Karpas-422 (cell line): ENCODE data around the gene PRR5. TPM values are rescaled to one million over a fixed set of nuclear protein-coding genes. Genes with fewer than 3 reads are reported as not detected.

Experiments
- DNase-seq: peaks from one replicate; pipeline ENCODE4 v3.0.0-alpha.2; 2015
- H2AFZ ChIP-seq: fragments of 200-600 bp; sonication (generic); 2 replicates; pipeline ENCODE4 v1.6.1; 2014; ENCODE audit warnings: antibody characterized with exemption, low read length, mixed read lengths
- H3K27ac ChIP-seq: fragments of 200-600 bp; sonication (generic); 2 replicates; pipeline ENCODE4 v1.5.1; 2014; ENCODE audit warnings: mild to moderate bottlenecking, low read length, moderate library complexity
- H3K27me3 ChIP-seq: fragments of 200-600 bp; sonication (generic); 2 replicates; pipeline ENCODE4 v1.6.1; 2014; ENCODE audit warnings: low read length, mixed read lengths
- H3K36me3 ChIP-seq: fragments of 200-600 bp; sonication (generic); 2 replicates; pipeline ENCODE4 v1.6.1; 2014; ENCODE audit warnings: low read length, mixed read lengths; ENCODE audit not compliant: insufficient read depth
- H3K4me1 ChIP-seq: fragments of 200-600 bp; sonication (generic); 2 replicates; pipeline ENCODE4 v1.6.1; 2014; ENCODE audit warnings: mild to moderate bottlenecking, low read length, mixed read lengths
- H3K4me2 ChIP-seq: fragments of 200-600 bp; sonication (generic); 2 replicates; pipeline ENCODE4 v1.6.1; 2014; ENCODE audit warnings: low read length, low read depth, mild to moderate bottlenecking; ENCODE audit not compliant: poor library complexity, severe bottlenecking
- H3K4me3 ChIP-seq: fragments of 200-600 bp; sonication (generic); 2 replicates; pipeline ENCODE4 v1.5.1; 2014; ENCODE audit warnings: mild to moderate bottlenecking, antibody characterized with exemption, low read length, mixed read lengths
- H3K79me2 ChIP-seq: fragments of 200-600 bp; sonication (generic); 2 replicates; pipeline ENCODE4 v1.6.1; 2014; ENCODE audit warnings: mild to moderate bottlenecking, low read length, mixed read lengths
- H3K9ac ChIP-seq: fragments of 200-600 bp; sonication (generic); 2 replicates; pipeline ENCODE4 v1.6.0; 2014; ENCODE audit warnings: low read length
- H3K9me2 ChIP-seq: fragments of 200-600 bp; sonication (generic), shearing (Covaris generic); replicated peaks from 2 replicates; pipeline ENCODE4 v1.6.0; 2014; ENCODE audit warnings: mild to moderate bottlenecking, low read length, moderate library complexity; ENCODE audit not compliant: insufficient read depth
- H3K9me3 ChIP-seq: fragments of 300-700, 200-600 bp; sonication (generic); 2 replicates; pipeline ENCODE4 v1.6.1; 2014; ENCODE audit warnings: low read length, mixed read lengths
- H4K20me1 ChIP-seq: fragments of 200-600 bp; sonication (generic); 2 replicates; pipeline ENCODE4 v1.6.1; 2014; ENCODE audit warnings: mild to moderate bottlenecking, antibody characterized with exemption, low read length, low read depth; ENCODE audit not compliant: insufficient read depth
- total RNA-seq: library from RNA; depleted of rRNA; stranded (reverse); fragments of >200 nt; shearing (Covaris generic); gene quantifications from 2 replicates; pipeline ENCODE4 v1.2.3, GENCODE V29; 2014; ENCODE audit warnings: low replicate concordance

The PRR5 gene
- total RNA-seq, 1 experiment from 2014 or later, result not detected

GRCh38 chr22:44759430-44760310, 57.7 kb downstream of the PRR5 start:
- Histone ChIP-seq H3K79me2 (no peaks in the 10 kb centered on the region), H3K4me3 (no peak overlapping the region)

GRCh38 chr22:44760476-44760875, 58.5 kb downstream of the PRR5 start:
- Histone ChIP-seq H3K9me3 (no peaks in the 10 kb centered on the region), H3K79me2 (no peaks in the 10 kb centered on the region), H3K4me2 (peak overlapping the region; percentile 47), H3K4me3 (no peak overlapping the region; the same call in 1 of the 2 replicates), H3K4me1 (peaks cover 18% of the 10 kb centered on the region), H3K27me3 (no peaks in the 10 kb centered on the region), H2AFZ (no peak overlapping the region), H4K20me1 (no peaks in the 10 kb centered on the region), H3K36me3 (no peaks in the 10 kb centered on the region), H3K9me2 (no peaks in the 10 kb centered on the region), H3K9ac (no peak overlapping the region), H3K27ac (no peak overlapping the region)
- peak; percentile 58 for DNase-seq

More at GRCh38 chr22:44759430-44760310, 57.7 kb downstream of the PRR5 start:
- no peaks in the 10 kb centered on the region for H3K27me3 ChIP-seq
- no peaks in the 10 kb centered on the region for H3K9me3 ChIP-seq
- H3K4me1 ChIP-seq, result peaks cover 18% of the 10 kb centered on the region
- H3K9me2 ChIP-seq, result no peaks in the 10 kb centered on the region
- H3K36me3 ChIP-seq, result no peaks in the 10 kb centered on the region
- peak overlapping the region; percentile 47 for H3K4me2 ChIP-seq
- H4K20me1 ChIP-seq, result no peaks in the 10 kb centered on the region
- DNase-seq, result no peak
- H2AFZ ChIP-seq, result no peak overlapping the region
- H3K9ac ChIP-seq, result no peak overlapping the region
- H3K27ac ChIP-seq, result no peak overlapping the region

GRCh38 chr22:44761025-44761424, 59.0 kb downstream of the PRR5 start:
- Histone ChIP-seq H2AFZ (no peak overlapping the region), H3K4me2 (no peak overlapping the region), H3K79me2 (no peaks in the 10 kb centered on the region), H3K36me3 (no peaks in the 10 kb centered on the region), H3K4me3 (no peak overlapping the region), H4K20me1 (no peaks in the 10 kb centered on the region), H3K4me1 (peaks cover 18% of the 10 kb centered on the region), H3K9me2 (no peaks in the 10 kb centered on the region), H3K9ac (no peak overlapping the region), H3K9me3 (no peaks in the 10 kb centered on the region), H3K27me3 (no peaks in the 10 kb centered on the region), H3K27ac (no peak overlapping the region)
- no peak for DNase-seq

GRCh38 chr22:44764373-44764772, 62.4 kb downstream of the PRR5 start:
- Histone ChIP-seq H3K27me3 (no peaks in the 10 kb centered on the region), H3K9me3 (no peaks in the 10 kb centered on the region), H3K79me2 (no peaks in the 10 kb centered on the region), H2AFZ (no peak overlapping the region), H3K9ac (no peak overlapping the region), H3K36me3 (no peaks in the 10 kb centered on the region), H3K4me2 (no peak overlapping the region), H3K9me2 (no peaks in the 10 kb centered on the region), H4K20me1 (no peaks in the 10 kb centered on the region), H3K4me1 (peaks cover 18% of the 10 kb centered on the region), H3K27ac (no peak overlapping the region), H3K4me3 (no peak overlapping the region)
- no peak for DNase-seq

- Histone ChIP-seq H3K9me3 (no peaks in the 10 kb centered on the region), H3K9ac (no peak overlapping the region), H3K9me2 (no peaks in the 10 kb centered on the region), H3K4me2 (no peak overlapping the region), H3K27me3 (no peaks in the 10 kb centered on the region), H3K4me1 (peaks cover 15% of the 10 kb centered on the region), H2AFZ (no peak overlapping the region), H4K20me1 (no peaks in the 10 kb centered on the region), H3K36me3 (no peaks in the 10 kb centered on the region), H3K4me3 (no peak overlapping the region), H3K79me2 (no peaks in the 10 kb centered on the region), H3K27ac (no peak overlapping the region)
- no peak for DNase-seq
These were observed 63.0 kb downstream of the PRR5 start for GRCh38 chr22:44764974-44765373.

- Histone ChIP-seq H3K79me2 (no peaks in the 10 kb centered on the region), H4K20me1 (no peaks in the 10 kb centered on the region), H3K9ac (no peak overlapping the region), H3K9me2 (no peaks in the 10 kb centered on the region), H2AFZ (no peak overlapping the region), H3K4me1 (peaks cover 7% of the 10 kb centered on the region), H3K36me3 (no peaks in the 10 kb centered on the region), H3K27ac (no peak overlapping the region), H3K9me3 (no peaks in the 10 kb centered on the region), H3K4me3 (no peak overlapping the region), H3K27me3 (no peaks in the 10 kb centered on the region), H3K4me2 (no peak overlapping the region)
- DNase-seq, result no peak
These were observed 63.7 kb downstream of the PRR5 start for GRCh38 chr22:44765571-44766285.

- DNase-seq, result no peak
- no peak overlapping the region for H2AFZ ChIP-seq
- H3K36me3 ChIP-seq, result no peaks in the 10 kb centered on the region
- no peaks in the 10 kb centered on the region for H3K9me2 ChIP-seq
- H3K4me1 ChIP-seq, result no peaks in the 10 kb centered on the region
- no peaks in the 10 kb centered on the region for H3K9me3 ChIP-seq
- H3K9ac ChIP-seq, result no peak overlapping the region
- no peak overlapping the region for H3K4me2 ChIP-seq
- no peaks in the 10 kb centered on the region for H4K20me1 ChIP-seq
- no peaks in the 10 kb centered on the region for H3K79me2 ChIP-seq
- H3K4me3 ChIP-seq, result no peak overlapping the region
- H3K27ac ChIP-seq, result no peak overlapping the region
- H3K27me3 ChIP-seq, result no peaks in the 10 kb centered on the region
These were observed 71.1 kb downstream of the PRR5 start for GRCh38 chr22:44773082-44773481.

GRCh38 chr22:44775862-44776261, 73.9 kb downstream of the PRR5 start:
- DNase-seq, result no peak
- Histone ChIP-seq H3K4me1 (no peaks in the 10 kb centered on the region), H2AFZ (no peak overlapping the region), H3K9me2 (no peaks in the 10 kb centered on the region), H3K9me3 (no peaks in the 10 kb centered on the region), H4K20me1 (no peaks in the 10 kb centered on the region), H3K79me2 (no peaks in the 10 kb centered on the region), H3K4me2 (no peak overlapping the region), H3K36me3 (no peaks in the 10 kb centered on the region), H3K9ac (no peak overlapping the region), H3K27ac (no peak overlapping the region), H3K27me3 (no peaks in the 10 kb centered on the region), H3K4me3 (no peak overlapping the region)
